Epithelial cell of proximal tubule (primary cell): Measurements from ENCODE around the gene FBXL14. TPM values are rescaled to one million over a fixed set of nuclear protein-coding genes. Genes with fewer than 3 reads are reported as not detected.

Experiments
- DNase-seq: peaks from one replicate; pipeline ENCODE4 v3.0.0-alpha.2; 2011; ENCODE audit warnings: low read depth
- H3K4me3 ChIP-seq: 2 replicates; pipeline ENCODE4 v1.5.1; 2011; ENCODE audit warnings: low read depth, mild to moderate bottlenecking, low read length
- CTCF ChIP-seq: conservative IDR thresholded peaks from 2 replicates; pipeline ENCODE4 v1.5.1; 2012; ENCODE audit warnings: low read depth, mild to moderate bottlenecking, low read length
- total RNA-seq: library from RNA; depleted of rRNA; stranded (reverse); fragments of >200 nt; gene quantifications from 2 replicates; pipeline ENCODE4 v1.2.3, GENCODE V29; 2015

The FBXL14 gene
- total RNA-seq, 1 donor from 2014 or later: 5.5 TPM

- DNase-seq: no peak
- no peak overlapping the region for H3K4me3 ChIP-seq
- TF ChIP-seq CTCF: peak; percentile 46
These were observed 49.2 kb downstream of the FBXL14 start for GRCh38 chr12:1544996-1545700.

GRCh38 chr12:1542599-1542998, 51.8 kb downstream of the FBXL14 start:
- no peak overlapping the region for H3K4me3 ChIP-seq
- no peak for TF ChIP-seq CTCF
- DNase-seq: no peak

- no peak for DNase-seq
- TF ChIP-seq CTCF: no peak
- H3K4me3 ChIP-seq: no peak overlapping the region
These were observed 53.7 kb downstream of the FBXL14 start for GRCh38 chr12:1540690-1541089.

GRCh38 chr12:1539135-1539534, 55.2 kb downstream of the FBXL14 start:
- no peak overlapping the region for H3K4me3 ChIP-seq
- TF ChIP-seq CTCF: no peak
- no peak for DNase-seq

- TF ChIP-seq CTCF: no peak
- H3K4me3 ChIP-seq: no peak overlapping the region
- DNase-seq: no peak
These were observed 57.6 kb downstream of the FBXL14 start for GRCh38 chr12:1536817-1537216.

- DNase-seq: no peak
- no peak for TF ChIP-seq CTCF
- no peak overlapping the region for H3K4me3 ChIP-seq
These were observed 59.6 kb downstream of the FBXL14 start for GRCh38 chr12:1534748-1535147.
